Measurements from ENCODE around the gene ZMYND19.

DNA sequence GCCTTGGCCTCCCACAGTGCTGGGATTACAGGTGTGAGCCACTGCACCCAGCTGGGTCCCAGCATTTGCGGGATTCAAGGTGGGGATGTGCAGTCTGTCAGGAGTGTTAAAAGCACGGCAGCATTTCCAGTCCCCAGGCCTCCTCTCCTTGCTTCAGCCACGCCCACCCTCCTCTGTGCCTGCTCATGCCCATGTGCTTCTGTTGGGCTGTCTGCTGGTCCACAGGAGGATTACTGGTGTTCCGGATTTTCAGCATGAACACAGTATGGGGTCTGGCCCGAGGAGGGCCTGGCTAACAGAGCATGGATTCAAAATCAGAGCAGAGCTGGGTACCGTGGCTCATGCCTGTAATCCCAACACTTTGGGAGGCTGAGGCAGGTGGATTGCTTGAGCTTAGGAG is 20.6 kb upstream of the ZMYND19 start:
- TF ChIP-seq, protein P1, sequence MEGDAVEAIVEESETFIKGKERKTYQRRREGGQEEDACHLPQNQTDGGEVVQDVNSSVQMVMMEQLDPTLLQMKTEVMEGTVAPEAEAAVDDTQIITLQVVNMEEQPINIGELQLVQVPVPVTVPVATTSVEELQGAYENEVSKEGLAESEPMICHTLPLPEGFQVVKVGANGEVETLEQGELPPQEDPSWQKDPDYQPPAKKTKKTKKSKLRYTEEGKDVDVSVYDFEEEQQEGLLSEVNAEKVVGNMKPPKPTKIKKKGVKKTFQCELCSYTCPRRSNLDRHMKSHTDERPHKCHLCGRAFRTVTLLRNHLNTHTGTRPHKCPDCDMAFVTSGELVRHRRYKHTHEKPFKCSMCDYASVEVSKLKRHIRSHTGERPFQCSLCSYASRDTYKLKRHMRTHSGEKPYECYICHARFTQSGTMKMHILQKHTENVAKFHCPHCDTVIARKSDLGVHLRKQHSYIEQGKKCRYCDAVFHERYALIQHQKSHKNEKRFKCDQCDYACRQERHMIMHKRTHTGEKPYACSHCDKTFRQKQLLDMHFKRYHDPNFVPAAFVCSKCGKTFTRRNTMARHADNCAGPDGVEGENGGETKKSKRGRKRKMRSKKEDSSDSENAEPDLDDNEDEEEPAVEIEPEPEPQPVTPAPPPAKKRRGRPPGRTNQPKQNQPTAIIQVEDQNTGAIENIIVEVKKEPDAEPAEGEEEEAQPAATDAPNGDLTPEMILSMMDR (IDR thresholded peaks at IDR 0.05): no peak
- no peak for TF ChIP-seq POLR2A (IDR thresholded peaks at IDR 0.05)
- TF ChIP-seq POLR2AphosphoS5 (IDR thresholded peaks at IDR 0.05; ENCODE audit: insufficient read depth in 1 of 2, low read depth in 1 of 2): no peak
